A549 (cell line): Measurements from ENCODE around the gene CGRRF1.

Experiments used
- EP300 ChIP-seq, 2 experiments: fragments of >200 bp; sonication (Bioruptor Twin); formaldehyde crosslinking; IDR thresholded peaks; 2 replicates in 1 of 2; 3 replicates in 1 of 2; pipeline ENCODE4 v1.6.1; 2016 to 2017
- FOSL2 ChIP-seq, 2 experiments: fragments of 450-650 bp in 1 of 2; fragments of >200 bp in 1 of 2; sonication (Bioruptor Twin) in 1 of 2; formaldehyde crosslinking; IDR thresholded peaks; 2 replicates each; pipeline versions ENCODE4 v1.5.0 to v1.6.1; 2016 to 2020; ENCODE audit warnings: mild to moderate bottlenecking in 1 of 2, moderate library complexity in 1 of 2
- MYC ChIP-seq: IDR thresholded peaks from 2 replicates; pipeline ENCODE4 v1.6.1; 2012; ENCODE audit warnings: mild to moderate bottlenecking, inconsistent platforms, low read length, improper control_type of control experiment, borderline replicate concordance
- POLR2A ChIP-seq: IDR thresholded peaks from 2 replicates; pipeline ENCODE4 v1.6.1; 2012; ENCODE audit warnings: mild to moderate bottlenecking, low read length
- RAD21 ChIP-seq, 2 experiments: fragments of >200 bp in 1 of 2; sonication (Bioruptor Twin) in 1 of 2; formaldehyde crosslinking in 1 of 2; IDR thresholded peaks in 1 of 2; conservative IDR thresholded peaks in 1 of 2; 2 replicates in 1 of 2; 3 replicates in 1 of 2; pipeline ENCODE4 v1.6.1; 2012 to 2018; ENCODE audit warnings: inconsistent platforms in 1 of 2
- RCOR1 ChIP-seq: fragments of 150-350 bp; IDR thresholded peaks from 2 replicates; pipeline ENCODE4 v1.6.1; 2014; ENCODE audit warnings: antibody characterized with exemption, low read length, low read depth
- RFX5 ChIP-seq: fragments of 450-650 bp; IDR thresholded peaks from 2 replicates; pipeline ENCODE4 v1.7.1; 2014; ENCODE audit warnings: antibody characterized with exemption, mild to moderate bottlenecking, moderate library complexity
- ZC3H11A ChIP-seq: fragments of 450-650 bp; IDR thresholded peaks from 2 replicates; pipeline ENCODE4 v1.6.1; 2014; ENCODE audit warnings: antibody characterized with exemption, mild to moderate bottlenecking
- TF ChIP-seq, protein P1 (sequence below): fragments of 250-450 bp; sonication (Bioruptor Pico); IDR thresholded peaks from 2 replicates; pipeline ENCODE4 v1.5.0; 2021; ENCODE audit warnings: mild to moderate bottlenecking, moderate library complexity, borderline replicate concordance
- TF ChIP-seq, protein P2 (sequence below): fragments of >200 bp; sonication (Bioruptor Twin); formaldehyde crosslinking; IDR thresholded peaks from 3 replicates; pipeline ENCODE4 v1.5.1; 2016

DNA sequence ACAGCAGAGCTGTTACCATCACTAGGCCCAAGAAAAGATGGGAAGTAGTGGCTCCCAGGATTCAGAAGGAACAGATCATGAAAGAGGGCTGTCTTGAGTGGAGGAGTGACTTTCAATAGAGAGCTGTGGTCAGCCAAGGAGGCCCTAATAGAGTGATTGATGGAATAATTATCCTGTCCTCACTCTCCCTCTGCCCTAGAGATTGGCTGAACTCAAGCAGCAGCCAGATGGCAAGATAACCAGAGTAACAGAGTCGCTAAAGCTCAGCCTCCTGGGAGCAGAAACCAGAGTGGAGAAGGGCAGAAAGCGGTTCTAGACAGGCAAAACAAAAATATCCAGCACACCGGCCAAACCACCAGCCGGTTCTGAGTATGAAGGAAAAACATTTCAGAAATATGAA is 44.1 kb upstream of the CGRRF1 start:
- no peak for TF ChIP-seq POLR2A
- no peak for TF ChIP-seq MYC
- no peak for TF ChIP-seq ZC3H11A
- TF ChIP-seq RAD21 (conservative IDR thresholded peaks at IDR 0.05 in 1 of 2, IDR thresholded peaks at IDR 0.05 in 1 of 2) = no peak
- no peak for TF ChIP-seq EP300 (IDR thresholded peaks at IDR 0.05)
- TF ChIP-seq, protein P1, sequence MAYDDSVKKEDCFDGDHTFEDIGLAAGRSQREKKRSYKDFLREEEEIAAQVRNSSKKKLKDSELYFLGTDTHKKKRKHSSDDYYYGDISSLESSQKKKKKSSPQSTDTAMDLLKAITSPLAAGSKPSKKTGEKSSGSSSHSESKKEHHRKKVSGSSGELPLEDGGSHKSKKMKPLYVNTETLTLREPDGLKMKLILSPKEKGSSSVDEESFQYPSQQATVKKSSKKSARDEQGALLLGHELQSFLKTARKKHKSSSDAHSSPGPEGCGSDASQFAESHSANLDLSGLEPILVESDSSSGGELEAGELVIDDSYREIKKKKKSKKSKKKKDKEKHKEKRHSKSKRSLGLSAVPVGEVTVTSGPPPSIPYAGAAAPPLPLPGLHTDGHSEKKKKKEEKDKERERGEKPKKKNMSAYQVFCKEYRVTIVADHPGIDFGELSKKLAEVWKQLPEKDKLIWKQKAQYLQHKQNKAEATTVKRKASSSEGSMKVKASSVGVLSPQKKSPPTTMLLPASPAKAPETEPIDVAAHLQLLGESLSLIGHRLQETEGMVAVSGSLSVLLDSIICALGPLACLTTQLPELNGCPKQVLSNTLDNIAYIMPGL (CRISPR knock-in tag) = no peak
- no peak for TF ChIP-seq RFX5
- no peak for TF ChIP-seq FOSL2 (IDR thresholded peaks at IDR 0.05)
- TF ChIP-seq FOSL2 (CRISPR knock-in tag; IDR thresholded peaks at IDR 0.05) = no peak
- TF ChIP-seq, protein P2, sequence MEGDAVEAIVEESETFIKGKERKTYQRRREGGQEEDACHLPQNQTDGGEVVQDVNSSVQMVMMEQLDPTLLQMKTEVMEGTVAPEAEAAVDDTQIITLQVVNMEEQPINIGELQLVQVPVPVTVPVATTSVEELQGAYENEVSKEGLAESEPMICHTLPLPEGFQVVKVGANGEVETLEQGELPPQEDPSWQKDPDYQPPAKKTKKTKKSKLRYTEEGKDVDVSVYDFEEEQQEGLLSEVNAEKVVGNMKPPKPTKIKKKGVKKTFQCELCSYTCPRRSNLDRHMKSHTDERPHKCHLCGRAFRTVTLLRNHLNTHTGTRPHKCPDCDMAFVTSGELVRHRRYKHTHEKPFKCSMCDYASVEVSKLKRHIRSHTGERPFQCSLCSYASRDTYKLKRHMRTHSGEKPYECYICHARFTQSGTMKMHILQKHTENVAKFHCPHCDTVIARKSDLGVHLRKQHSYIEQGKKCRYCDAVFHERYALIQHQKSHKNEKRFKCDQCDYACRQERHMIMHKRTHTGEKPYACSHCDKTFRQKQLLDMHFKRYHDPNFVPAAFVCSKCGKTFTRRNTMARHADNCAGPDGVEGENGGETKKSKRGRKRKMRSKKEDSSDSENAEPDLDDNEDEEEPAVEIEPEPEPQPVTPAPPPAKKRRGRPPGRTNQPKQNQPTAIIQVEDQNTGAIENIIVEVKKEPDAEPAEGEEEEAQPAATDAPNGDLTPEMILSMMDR = no peak
- no peak for TF ChIP-seq RCOR1
